Smooth muscle cell of the brain vasculature (primary cell): ENCODE data around the gene ANKRD50.
A peak's percentile ranks its signal among the peaks of the same experiment; 100 is the strongest.

Experiments used
- DNase-seq: peaks from one replicate; pipeline ENCODE4 v3.0.0-alpha.2; 2012; ENCODE audit warnings: low read depth, low spot score

Gene ANKRD50

DNA sequence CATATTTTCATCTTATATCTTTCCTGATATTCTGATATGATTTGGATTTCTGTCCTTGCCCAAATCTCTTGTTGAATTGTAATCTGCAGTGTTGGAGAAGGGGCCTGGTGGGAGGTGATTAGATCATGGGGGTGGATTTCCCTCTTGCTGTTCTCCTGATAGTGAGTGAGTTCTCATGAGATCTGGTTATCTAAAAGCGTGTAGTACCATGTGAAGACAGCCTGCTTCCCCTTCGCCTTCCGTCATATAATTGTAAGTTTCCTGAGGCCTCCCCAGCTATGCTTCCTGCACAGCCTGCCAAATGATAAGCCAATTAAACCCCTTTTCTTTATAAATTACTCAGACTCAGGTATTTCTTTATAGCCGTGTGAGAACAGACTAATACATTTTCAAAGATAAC is 77.2 kb downstream of the ANKRD50 start:
- DNase-seq, result no peak

DNA sequence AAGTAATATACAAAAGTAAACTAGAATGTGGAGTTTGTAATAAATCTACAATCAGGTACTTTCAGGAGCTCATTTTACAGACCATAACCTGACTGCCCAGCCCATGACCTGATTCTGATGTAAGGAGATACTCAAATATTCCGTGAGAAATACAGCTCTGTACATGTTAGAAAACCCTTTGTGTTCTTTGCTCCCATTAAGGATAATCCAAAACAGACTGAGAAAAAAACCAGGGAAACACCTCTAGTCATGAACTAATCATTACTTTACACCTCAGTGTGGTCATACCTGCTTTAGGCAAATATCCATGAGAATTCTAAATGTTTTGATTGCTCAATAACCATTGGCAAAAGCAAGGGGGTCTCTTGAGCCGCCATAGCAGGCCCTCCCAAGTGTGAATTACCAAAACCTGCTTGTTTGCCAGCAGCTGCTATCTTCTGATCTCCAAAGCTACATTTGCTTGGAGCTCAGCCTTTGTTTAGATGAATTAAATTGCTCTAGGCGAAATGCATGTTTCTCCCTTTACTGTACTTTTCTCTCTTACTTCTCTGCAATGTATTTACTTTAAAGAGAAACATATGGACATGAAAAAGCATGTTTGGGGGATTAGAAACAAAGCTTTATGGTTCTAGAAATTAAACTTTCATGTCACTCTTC is 79.1 kb downstream of the ANKRD50 start:
- DNase-seq, result no peak

GRCh38 chr4:124632439-124632838 is 80.1 kb downstream of the ANKRD50 start:
- no peak for DNase-seq

- peak; percentile 85 for DNase-seq
Observed at GRCh38 chr4:124631760-124632159, 80.8 kb downstream of the ANKRD50 start.

DNA sequence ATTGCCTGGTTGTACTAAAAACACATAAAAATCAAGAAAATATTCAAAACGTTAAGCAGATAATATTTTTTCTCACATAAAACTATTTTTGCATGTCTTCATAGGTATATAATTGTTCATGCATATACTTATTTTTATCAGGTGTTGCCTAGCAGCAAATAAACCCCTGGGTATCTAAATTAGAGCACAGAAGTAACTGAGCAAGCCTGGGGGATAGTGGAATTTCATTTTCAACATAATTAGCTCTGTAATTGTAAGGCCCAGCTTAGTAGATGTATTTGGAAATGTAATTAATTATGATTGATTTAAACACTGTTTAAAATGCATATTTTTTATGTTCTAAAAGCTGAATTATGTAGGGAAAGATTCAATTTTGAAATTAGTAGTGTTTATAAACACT is 82.9 kb downstream of the ANKRD50 start:
- DNase-seq, result no peak
